K562 (cell line): ENCODE data around the gene LAG3. TPM values are rescaled to one million over a fixed set of nuclear protein-coding genes. Genes with fewer than 3 reads are reported as not detected.

ENCODE experiments used
- ARID1B ChIP-seq: fragments of 450-650 bp; IDR thresholded peaks from 2 replicates; pipeline ENCODE4 v1.6.1; 2016; ENCODE audit warnings: antibody characterized with exemption, mild to moderate bottlenecking, inconsistent platforms
- ESRRB ChIP-seq: fragments of 250-450 bp; sonication (Bioruptor Pico); IDR thresholded peaks from 2 replicates; pipeline ENCODE4 v1.5.0; 2020; ENCODE audit warnings: mild to moderate bottlenecking, moderate library complexity, borderline replicate concordance
- FOXJ3 ChIP-seq: sonication (generic); formaldehyde crosslinking; IDR thresholded peaks from 2 replicates; pipeline ENCODE4 v1.4.0; 2020; ENCODE audit warnings: mild to moderate bottlenecking, missing genetic modification reagents
- FOXK1 ChIP-seq: sonication (generic); formaldehyde crosslinking; IDR thresholded peaks from 2 replicates; pipeline ENCODE4 v1.8.0; 2022; ENCODE audit warnings: missing genetic modification reagents, mild to moderate bottlenecking, borderline replicate concordance
- GABPB2 ChIP-seq: fragments of 250-450 bp; sonication (Bioruptor Pico); conservative IDR thresholded peaks from 2 replicates; pipeline ENCODE4 v1.5.1; 2021; ENCODE audit warnings: mild to moderate bottlenecking
- GATAD2A ChIP-seq: fragments of 450-650 bp; IDR thresholded peaks from 2 replicates; pipeline ENCODE4 v1.6.1; 2017
- HMGXB4 ChIP-seq: sonication (generic); formaldehyde crosslinking; IDR thresholded peaks from 2 replicates; pipeline ENCODE4 v1.8.1; 2023; ENCODE audit warnings: mild to moderate bottlenecking, missing genetic modification reagents
- HNRNPUL1 ChIP-seq: fragments of 200-400 bp; formaldehyde crosslinking; IDR thresholded peaks from 2 replicates; pipeline ENCODE4 v1.6.1; 2017; ENCODE audit warnings: low read length
- MAFK ChIP-seq: IDR thresholded peaks from 2 replicates; pipeline ENCODE4 v1.6.1; 2011; ENCODE audit warnings: low read length, improper control_type of control experiment
- MTA1 ChIP-seq: fragments of 450-650 bp; IDR thresholded peaks from 2 replicates; pipeline ENCODE4 v1.6.1; 2017; ENCODE audit warnings: borderline replicate concordance
- MTF1 ChIP-seq: fragments of 250-450 bp; sonication (Bioruptor Pico); IDR thresholded peaks from 2 replicates; pipeline ENCODE4 v1.9.0; 2021; ENCODE audit warnings: moderate library complexity, mild to moderate bottlenecking, inconsistent platforms, borderline replicate concordance
- NFYB ChIP-seq: IDR thresholded peaks from 2 replicates; pipeline ENCODE4 v1.6.1; 2011; ENCODE audit warnings: mild to moderate bottlenecking, moderate library complexity; ENCODE audit not compliant: insufficient read length; ENCODE audit errors: extremely low read depth
- NR2C1 ChIP-seq, 2 experiments: fragments of 450-650 bp; IDR thresholded peaks; 2 replicates each; pipeline ENCODE4 v1.6.1; 2017; ENCODE audit warnings: mild to moderate bottlenecking in 2 of 2, antibody characterized with exemption in 1 of 2, inconsistent platforms in 1 of 2, missing compliant biosample characterization in 1 of 2, missing genetic modification characterization in 1 of 2
- NRF1 ChIP-seq, 2 experiments: fragments of 450-650 bp; IDR thresholded peaks in 1 of 2; conservative IDR thresholded peaks in 1 of 2; 2 replicates each; pipeline ENCODE4 v1.6.1; 2014; ENCODE audit warnings: mild to moderate bottlenecking in 2 of 2
- RBFOX2 ChIP-seq: fragments of 200-400 bp; formaldehyde crosslinking; IDR thresholded peaks from 2 replicates; pipeline ENCODE4 v1.6.1; 2017; ENCODE audit warnings: low read depth, mild to moderate bottlenecking, low read length, moderate library complexity
- RFX7 ChIP-seq: fragments of 250-450 bp; sonication (Bioruptor Pico); IDR thresholded peaks from 2 replicates; pipeline ENCODE4 v1.5.1; 2021; ENCODE audit warnings: mild to moderate bottlenecking
- TEAD1 ChIP-seq, 2 experiments: fragments of 450-650 bp in 1 of 2; sonication (generic) in 1 of 2; formaldehyde crosslinking; IDR thresholded peaks; 2 replicates each; pipeline versions ENCODE4 v1.4.0 to v1.8.0; 2020 to 2022; ENCODE audit warnings: mild to moderate bottlenecking in 2 of 2, missing genetic modification reagents in 1 of 2
- ZBTB49 ChIP-seq: sonication (generic); formaldehyde crosslinking; IDR thresholded peaks from 2 replicates; pipeline ENCODE4 v1.8.0; 2022; ENCODE audit warnings: missing genetic modification reagents, mild to moderate bottlenecking, borderline replicate concordance
- ZNF124 ChIP-seq: sonication (generic); formaldehyde crosslinking; IDR thresholded peaks from 2 replicates; pipeline ENCODE4 v1.8.1; 2022; ENCODE audit warnings: missing genetic modification reagents
- ZNF282 ChIP-seq: sonication (generic); formaldehyde crosslinking; IDR thresholded peaks from 2 replicates; pipeline ENCODE4 v1.8.1; 2023; ENCODE audit warnings: missing genetic modification reagents
- ZNF354B ChIP-seq: fragments of 250-450 bp; sonication (Bioruptor Pico); IDR thresholded peaks from 2 replicates; pipeline ENCODE4 v1.4.0; 2020
- ZNF511 ChIP-seq: sonication (generic); formaldehyde crosslinking; IDR thresholded peaks from 2 replicates; pipeline ENCODE4 v1.8.0; 2022; ENCODE audit warnings: mild to moderate bottlenecking, missing genetic modification reagents
- ZNF717 ChIP-seq: fragments of 250-450 bp; sonication (Bioruptor Pico); IDR thresholded peaks from 2 replicates; pipeline ENCODE4 v1.5.0; 2021
- ZNF766 ChIP-seq: fragments of 200-800 bp; sonication (Bioruptor generic); conservative IDR thresholded peaks from 2 replicates; pipeline ENCODE4 v1.6.1; 2016; ENCODE audit warnings: missing genetic modification characterization, missing compliant biosample characterization
- ZSCAN29 ChIP-seq: fragments of 450-650 bp; IDR thresholded peaks from 2 replicates; pipeline ENCODE4 v1.6.1; 2017
- polyA plus RNA-seq, 8 experiments: library from polyadenylated mRNA; depleted of rRNA in 4 of 8; stranded (reverse) in 5 of 8; unstranded in 3 of 8; fragments of >200 nt; fragmentation: Nextera tagmentation in 2 of 8; fragmentation: Illumina TruSeq in 1 of 8; extraction: Ambion mirVana in 2 of 8; extraction: Trizol in 1 of 8; gene quantifications; 2 replicates each; pipeline versions ENCODE4 v1.2.1 to v1.2.3, GENCODE V29; 2011 to 2014; ENCODE audit warnings: inconsistent platforms in 1 of 8, missing spikeins in 1 of 8
- total RNA-seq, 7 experiments: library from RNA; depleted of rRNA in 6 of 7; stranded (reverse); fragments of >200 nt in 6 of 7; fragmentation: Illumina TruSeq in 2 of 7; extraction: Trizol in 2 of 7; gene quantifications; 2 replicates each; pipeline versions ENCODE4 v1.2.1 to v1.2.3, GENCODE V29; 2011 to 2021; ENCODE audit warnings: low replicate concordance in 1 of 7

LAG3 gene
- total and polyA plus RNA-seq, 9 of the 15 experiments (the other 6 are each of a cell fraction or from before 2014, with no cell fraction given) = 0.07 to 0.66 (median 0.09) TPM; not detected in 1

GRCh38 chr12:6765048-6765633 lies 7.2 kb upstream of the LAG3 start (continued):
- TF ChIP-seq HMGXB4 (CRISPR knock-in tag) (no peak), ZNF717 (no peak), ESRRB (CRISPR knock-in tag) (no peak), ARID1B (peak; percentile 99), RBFOX2 (no peak), HNRNPUL1 (no peak), GATAD2A (peak; percentile 88), MTF1 (CRISPR knock-in tag) (no peak), NR2C1 (IDR thresholded peaks at IDR 0.05) (peak; percentile 84), NR2C1 (tag; IDR thresholded peaks at IDR 0.05) (peak; percentile 59), MTA1 (peak; percentile 86; the same call in 1 of the 2 replicates), TEAD1 (CRISPR knock-in tag; IDR thresholded peaks at IDR 0.05) (no peak), ZNF766 (CRISPR knock-in tag) (peak; percentile 47; the same call in 1 of the 2 replicates), MAFK (0 out of 2 replicates have a peak, but pooled peaks have one; percentile 2), NRF1 (conservative IDR thresholded peaks at IDR 0.05 in 1 of 2, IDR thresholded peaks at IDR 0.05 in 1 of 2) (no peak), ZBTB49 (CRISPR knock-in tag) (no peak), NFYB (no peak), ZNF354B (no peak), ZNF282 (CRISPR knock-in tag) (no peak), ZSCAN29 (no peak), GABPB2 (no peak), RFX7 (no peak), ZNF124 (no peak), ZNF511 (CRISPR knock-in tag) (no peak), FOXK1 (CRISPR knock-in tag) (no peak), FOXJ3 (CRISPR knock-in tag) (no peak)
